NCI-H1105 treated with DMSO at 0.1 percent for 48 hours (cell line): ENCODE data around the gene MRPL58.
"Not testable (repeated sequence)": the region's sequence is repeated elsewhere in the genome, so short reads cannot be mapped to it uniquely, and the experiment has no call there.

ENCODE experiments used
- DNase-seq: peaks from one replicate; lab custom pipeline; 2025; lab: John Stamatoyannopoulos, UW

MRPL58 gene

GRCh38 chr17:74987418-74987908, 25.0 kb upstream of the MRPL58 start, which contains the start of gene CDR2L:
Gene CDR2L, plus strand, starts transcription at chr17:74987632. Its CDS starts 412 bp downstream, at chr17:74988044.
- DNase-seq: peak; percentile 89

- no peak for DNase-seq
Observed at GRCh38 chr17:74987909-74988711, 24.4 kb upstream of the MRPL58 start.

- no peak for DNase-seq
Observed at GRCh38 chr17:74990581-74991105, 21.8 kb upstream of the MRPL58 start.

GRCh38 chr17:74992223-74992622, 20.2 kb upstream of the MRPL58 start:
- DNase-seq: no peak

- DNase-seq: no peak
Observed at GRCh38 chr17:74994440-74994839, 18.0 kb upstream of the MRPL58 start.

- DNase-seq: no peak
Observed at GRCh38 chr17:74995847-74996246, 16.6 kb upstream of the MRPL58 start.

GRCh38 chr17:74998783-74999182, 13.7 kb upstream of the MRPL58 start:
- DNase-seq: no peak

- no peak for DNase-seq
Observed at GRCh38 chr17:74999523-74999922, 12.9 kb upstream of the MRPL58 start.

GRCh38 chr17:75001915-75002843, 10.3 kb upstream of the MRPL58 start:
- no peak for DNase-seq

GRCh38 chr17:75003070-75003956, 9.2 kb upstream of the MRPL58 start:
- no peak for DNase-seq

- no peak for DNase-seq
Observed at GRCh38 chr17:75003957-75004355, 8.5 kb upstream of the MRPL58 start.

- DNase-seq: no peak
Observed at GRCh38 chr17:75004371-75004770, 8.1 kb upstream of the MRPL58 start.

GRCh38 chr17:75005291-75005690, 7.2 kb upstream of the MRPL58 start:
- no peak for DNase-seq

- not testable (repeated sequence) for DNase-seq
Observed at GRCh38 chr17:75006084-75006483, 6.4 kb upstream of the MRPL58 start.

GRCh38 chr17:75006653-75007052, 5.8 kb upstream of the MRPL58 start:
- DNase-seq: no peak

- no peak for DNase-seq
Observed at GRCh38 chr17:75008373-75008772, 4.1 kb upstream of the MRPL58 start.

- DNase-seq: no peak
Observed at GRCh38 chr17:75009139-75009724, 3.2 kb upstream of the MRPL58 start.

- no peak for DNase-seq
Observed at GRCh38 chr17:75010683-75011400, 1.6 kb upstream of the MRPL58 start.

- DNase-seq: no peak
Observed at GRCh38 chr17:75011401-75012095, 922 bp upstream of the MRPL58 start.

GRCh38 chr17:75012096-75012345, 449 bp upstream of the MRPL58 start:
- DNase-seq: no peak
